OCI-LY1 (cell line): ENCODE measurements around the gene GRM7.

Experiments used
- H2AFZ ChIP-seq: fragments of 200-600 bp; sonication (generic), shearing (Covaris generic); 2 replicates; pipeline ENCODE4 v1.6.0; 2014; ENCODE audit warnings: antibody characterized with exemption, mild to moderate bottlenecking, low read length
- H3F3A ChIP-seq: fragments of 200-600 bp; sonication (generic), shearing (Covaris generic); 2 replicates; pipeline ENCODE4 v1.6.0; 2014; ENCODE audit warnings: mild to moderate bottlenecking, antibody characterized with exemption, low read length, moderate library complexity; ENCODE audit not compliant: insufficient read depth
- H3K27ac ChIP-seq: fragments of 200-600 bp; sonication (generic); 2 replicates; pipeline ENCODE4 v1.5.1; 2014; ENCODE audit warnings: low read length, mixed run types, mild to moderate bottlenecking, low read depth; ENCODE audit not compliant: poor library complexity, severe bottlenecking
- H3K27me3 ChIP-seq: fragments of 200-600 bp; sonication (generic); 2 replicates; pipeline ENCODE4 v1.6.0; 2014; ENCODE audit warnings: antibody characterized with exemption, mild to moderate bottlenecking, low read length, moderate library complexity; ENCODE audit not compliant: insufficient read depth
- H3K36me3 ChIP-seq: fragments of 200-600 bp; sonication (generic); 2 replicates; pipeline ENCODE4 v1.6.1; 2014; ENCODE audit warnings: mild to moderate bottlenecking, antibody characterized with exemption, low read length, moderate library complexity, mixed read lengths; ENCODE audit not compliant: insufficient read depth
- H3K4me1 ChIP-seq: fragments of 200-600 bp; sonication (generic); 2 replicates; pipeline ENCODE4 v1.5.1; 2014; ENCODE audit warnings: mild to moderate bottlenecking, low read length, moderate library complexity; ENCODE audit not compliant: insufficient read depth, severe bottlenecking
- H3K4me2 ChIP-seq: fragments of 200-600 bp; sonication (generic), shearing (Covaris generic); 2 replicates; pipeline ENCODE4 v1.6.1; 2014; ENCODE audit warnings: low read length
- H3K4me3 ChIP-seq: fragments of 200-600 bp; sonication (generic); 2 replicates; pipeline ENCODE4 v1.5.1; 2014; ENCODE audit warnings: low read length, low read depth, mild to moderate bottlenecking, mixed read lengths; ENCODE audit not compliant: poor library complexity, severe bottlenecking
- H3K79me2 ChIP-seq: fragments of 200-600 bp; shearing (Covaris generic); 2 replicates; pipeline ENCODE4 v1.6.1; 2016; ENCODE audit warnings: mixed run types, low read length, mixed read lengths; ENCODE audit not compliant: insufficient read depth
- H3K9ac ChIP-seq: fragments of 200-600 bp; sonication (generic), shearing (Covaris generic); 2 replicates; pipeline ENCODE4 v1.6.1; 2014; ENCODE audit warnings: mild to moderate bottlenecking, low read length, mixed read lengths
- H3K9me2 ChIP-seq: fragments of 200-600 bp; sonication (generic), shearing (Covaris generic); 2 replicates; pipeline ENCODE4 v1.6.1; 2014; ENCODE audit warnings: low read depth, mild to moderate bottlenecking, low read length, mixed read lengths
- H3K9me3 ChIP-seq: fragments of 200-600 bp; shearing (Covaris generic); 2 replicates; pipeline ENCODE4 v1.6.1; 2014; ENCODE audit warnings: low read length, mixed read lengths
- H4K20me1 ChIP-seq: fragments of 200-600 bp; sonication (generic), shearing (Covaris generic); 2 replicates; pipeline ENCODE4 v1.6.0; 2016; ENCODE audit warnings: mild to moderate bottlenecking, low read length; ENCODE audit not compliant: insufficient read depth
- CTCF ChIP-seq: fragments of 200-600 bp; sonication (generic), shearing (Covaris generic); IDR thresholded peaks from 2 replicates; pipeline ENCODE4 v1.5.1; 2017; ENCODE audit warnings: mild to moderate bottlenecking, antibody characterized with exemption, low read length, moderate library complexity, mixed read lengths
- EZH2 ChIP-seq: fragments of 200-600 bp; sonication (generic), shearing (Covaris generic); IDR thresholded peaks from 2 replicates; pipeline ENCODE4 v1.8.0; 2017; ENCODE audit warnings: borderline replicate concordance, mixed run types, mild to moderate bottlenecking, antibody characterized with exemption, low read length, moderate library complexity, mixed read lengths

Gene GRM7

GRCh38 chr3:7392206-7392605 is 531.3 kb downstream of the GRM7 start:
- Histone ChIP-seq H3K9me2 (no peaks in the 10 kb centered on the region), H3K79me2 (no peaks in the 10 kb centered on the region), H4K20me1 (no peaks in the 10 kb centered on the region), H3K4me3 (no peak overlapping the region), H3K4me2 (no peak overlapping the region), H2AFZ (no peak overlapping the region), H3K36me3 (no peaks in the 10 kb centered on the region), H3K4me1 (no peaks in the 10 kb centered on the region), H3K9ac (no peak overlapping the region), H3K27ac (no peak overlapping the region), H3K9me3 (no peaks in the 10 kb centered on the region), H3K27me3 (no peaks in the 10 kb centered on the region), H3F3A (no peaks in the 10 kb centered on the region)
- TF ChIP-seq EZH2 (no peak), CTCF (no peak)

- Histone ChIP-seq H3K9me3 (no peaks in the 10 kb centered on the region), H3K79me2 (no peaks in the 10 kb centered on the region), H3K27me3 (no peaks in the 10 kb centered on the region), H3K27ac (no peak overlapping the region), H3K9me2 (no peaks in the 10 kb centered on the region), H3K4me1 (no peaks in the 10 kb centered on the region), H3K9ac (no peak overlapping the region), H3K4me2 (no peak overlapping the region), H4K20me1 (no peaks in the 10 kb centered on the region), H2AFZ (no peak overlapping the region), H3K4me3 (no peak overlapping the region), H3K36me3 (no peaks in the 10 kb centered on the region), H3F3A (no peaks in the 10 kb centered on the region)
- TF ChIP-seq CTCF = no peak
- TF ChIP-seq EZH2 = no peak
Observed at GRCh38 chr3:7393944-7394605, 533.2 kb downstream of the GRM7 start.

DNA sequence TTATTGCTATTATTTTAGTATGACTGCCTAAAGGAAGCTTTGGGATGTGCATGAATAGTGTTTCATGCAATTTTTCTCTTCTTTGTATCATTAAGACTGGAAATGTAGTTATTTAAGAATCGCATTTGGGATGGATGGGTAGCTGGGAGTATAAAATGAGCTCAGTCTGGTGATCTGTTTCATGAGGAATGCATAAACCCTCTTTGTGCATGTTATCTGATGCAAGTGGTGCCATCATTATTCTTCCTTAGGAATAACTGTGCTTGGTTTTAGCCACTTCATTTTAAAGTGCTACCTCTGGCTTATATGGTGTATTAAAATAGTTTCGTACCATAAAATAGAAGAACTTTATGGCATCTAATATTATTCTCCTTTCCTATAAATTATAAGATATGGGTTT is 535.6 kb downstream of the GRM7 start:
- TF ChIP-seq CTCF = no peak
- TF ChIP-seq EZH2 = no peak
- Histone ChIP-seq H3K27me3 (no peaks in the 10 kb centered on the region), H3K79me2 (no peaks in the 10 kb centered on the region), H3K4me1 (no peaks in the 10 kb centered on the region), H3K27ac (no peak overlapping the region), H3K9me3 (no peaks in the 10 kb centered on the region), H3K9me2 (no peaks in the 10 kb centered on the region), H3K4me2 (no peak overlapping the region), H3F3A (no peaks in the 10 kb centered on the region), H3K36me3 (no peaks in the 10 kb centered on the region), H3K9ac (no peak overlapping the region), H2AFZ (no peak overlapping the region), H3K4me3 (no peak overlapping the region), H4K20me1 (no peaks in the 10 kb centered on the region)
